ENCODE results near the gene DOLK. TPM values are rescaled to one million over a fixed set of nuclear protein-coding genes. Genes with fewer than 3 reads are reported as not detected.
A peak's percentile ranks its signal among the peaks of the same experiment; 100 is the strongest.

DOLK gene
- total and polyA plus RNA-seq, 10 donors, result 5.3 to 16.3 (median 10.9) TPM

DNA sequence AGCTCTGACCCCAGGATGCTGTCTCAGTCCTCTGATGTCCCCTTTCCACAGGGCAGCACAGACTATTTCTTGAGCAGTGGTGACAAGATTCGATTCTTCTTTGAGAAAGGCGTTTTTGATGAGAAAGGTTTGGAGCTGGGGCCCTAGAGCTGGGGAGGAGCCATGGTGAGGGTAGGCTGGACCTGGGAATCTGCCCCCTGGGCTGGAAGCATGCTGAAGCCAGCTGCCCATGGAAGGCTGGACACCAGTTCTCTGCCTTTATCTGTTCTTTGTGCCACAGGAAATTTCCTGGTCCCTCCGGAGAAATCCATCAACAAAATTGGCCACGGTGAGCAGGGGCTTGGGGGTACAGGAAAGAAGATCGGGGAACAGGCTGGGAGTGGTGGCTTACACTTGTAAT lies 13.7 kb downstream of the DOLK start:
- no peak overlapping the region for H3K4me3 ChIP-seq
- no peaks in the 10 kb centered on the region for H3K4me1 ChIP-seq
- H3K9me3 ChIP-seq, result no peaks in the 10 kb centered on the region
- WGBS, 5 donors, result 75 to 91% (median 89%) methylated on average over 5 of the region's 5 CpGs
- intact Hi-C loops (cut with DNase I; ENCODE audit: low total_unique reads), result no loop called here
- TF ChIP-seq POLR2AphosphoS5 (IDR thresholded peaks at IDR 0.05), result no peak
- no peak for TF ChIP-seq POLR2A (IDR thresholded peaks at IDR 0.05)
- TF ChIP-seq CTCF (IDR thresholded peaks at IDR 0.05 in 8 of 11, conservative IDR thresholded peaks at IDR 0.05 in 3 of 11), result no peak
- H3K27ac ChIP-seq, result no peak overlapping the region
- no peaks in the 10 kb centered on the region for H3K36me3 ChIP-seq
- H3K27me3 ChIP-seq (replicated peaks in 1 of 7), result no peaks in the 10 kb centered on the region
- DNase-seq, result peak; percentile 19

- Histone ChIP-seq H3K4me1 (peaks cover 5 to 12% (median 7%) of the 10 kb centered on the region in 6 donors), H3K27ac (no peak overlapping the region), H3K36me3 (no peaks in the 10 kb centered on the region), H3K27me3 (replicated peaks in 1 of 7) (no peaks in the 10 kb centered on the region), H3K9me3 (no peaks in the 10 kb centered on the region), H3K4me3 (no peak overlapping the region)
- TF ChIP-seq POLR2A (IDR thresholded peaks at IDR 0.05), result no peak
- no peak for TF ChIP-seq CTCF (IDR thresholded peaks at IDR 0.05 in 8 of 11, conservative IDR thresholded peaks at IDR 0.05 in 3 of 11)
- no peak for TF ChIP-seq POLR2AphosphoS5 (IDR thresholded peaks at IDR 0.05)
- WGBS, 5 donors, result 81 to 91% (median 89%) methylated on average over 4 of the region's 4 CpGs
- no peak for DNase-seq
- intact Hi-C loops (cut with DNase I; ENCODE audit: low total_unique reads), result loop anchor here (2.0 kb wide), 1 partner anchor 67 kb away; no protein-coding TSS in a partner anchor
Observed at GRCh38 chr9:128929560-128929959, 17.8 kb downstream of the DOLK start.

GRCh38 chr9:128928624-128929023 lies 18.8 kb downstream of the DOLK start:
- DNase-seq, result no peak
- WGBS, 5 donors, result 76 to 89% (median 87%) methylated on average over 2 of the region's 2 CpGs
- H3K4me3 ChIP-seq, result no peak overlapping the region
- intact Hi-C loops (cut with DNase I; ENCODE audit: low total_unique reads), result loop anchor here (2.0 kb wide), 1 partner anchor 66 kb away; no protein-coding TSS in a partner anchor
- no peaks in the 10 kb centered on the region for H3K27me3 ChIP-seq (replicated peaks in 1 of 7)
- no peak overlapping the region for H3K27ac ChIP-seq
- TF ChIP-seq POLR2AphosphoS5 (IDR thresholded peaks at IDR 0.05), result no peak
- TF ChIP-seq CTCF (IDR thresholded peaks at IDR 0.05 in 8 of 11, conservative IDR thresholded peaks at IDR 0.05 in 3 of 11), result no peak
- no peak for TF ChIP-seq POLR2A (IDR thresholded peaks at IDR 0.05)
- peaks cover 5 to 13% (median 7%) of the 10 kb centered on the region in 6 donors for H3K4me1 ChIP-seq
- H3K9me3 ChIP-seq, result no peaks in the 10 kb centered on the region
- H3K36me3 ChIP-seq, result no peaks in the 10 kb centered on the region

DNA sequence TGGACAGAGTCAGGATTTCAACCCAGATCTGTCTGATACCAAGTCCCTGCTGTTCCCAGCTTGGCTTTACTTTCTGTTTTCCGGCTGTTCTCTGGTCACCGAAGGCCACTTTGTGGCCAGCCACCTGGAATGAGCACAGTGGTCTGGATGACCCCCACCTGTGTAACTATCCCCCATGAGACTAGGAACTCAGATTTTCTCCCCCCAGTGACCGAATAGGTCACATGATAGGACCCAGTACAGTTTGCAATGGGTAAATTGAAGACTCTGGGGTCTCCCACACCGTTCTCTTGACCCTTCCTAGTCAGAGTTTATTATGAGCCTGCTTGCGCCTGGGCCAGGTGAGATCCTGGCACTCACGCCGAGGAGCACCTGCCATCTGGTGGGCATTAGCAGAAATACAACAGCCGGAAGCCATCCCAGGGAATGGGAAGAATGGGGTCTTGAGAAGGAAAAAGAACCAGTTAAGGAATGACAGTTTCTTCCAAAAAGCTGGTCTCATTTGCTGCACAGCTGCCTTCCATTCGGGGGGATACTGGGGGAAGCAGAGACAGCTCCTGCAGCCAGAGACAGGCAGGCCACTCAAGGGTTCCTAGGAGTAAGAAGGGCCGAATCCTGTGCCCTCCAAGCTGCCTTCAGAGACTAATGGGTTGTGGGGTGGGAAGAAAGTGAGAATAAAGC lies 19.5 kb downstream of the DOLK start:
- H3K27me3 ChIP-seq (replicated peaks in 1 of 7), result no peaks in the 10 kb centered on the region
- peaks cover 5 to 20% (median 9%) of the 10 kb centered on the region in 6 donors for H3K4me1 ChIP-seq
- H3K36me3 ChIP-seq, result no peaks in the 10 kb centered on the region
- intact Hi-C loops (cut with DNase I; ENCODE audit: low total_unique reads), result loop anchor here (2.0 kb wide), 1 partner anchor 65 kb away; no protein-coding TSS in a partner anchor
- WGBS, 5 donors, result 32 to 41% (median 35%) methylated on average over 10 of the region's 10 CpGs
- no peak overlapping the region for H3K27ac ChIP-seq
- no peaks in the 10 kb centered on the region for H3K9me3 ChIP-seq
- TF ChIP-seq POLR2AphosphoS5 (IDR thresholded peaks at IDR 0.05), result peak in 2 of 3 donors; percentile 25 to 40
- TF ChIP-seq POLR2A (IDR thresholded peaks at IDR 0.05), result no peak
- peak; percentile 56 to 95 (median 88) for TF ChIP-seq CTCF (IDR thresholded peaks at IDR 0.05 in 8 of 11, conservative IDR thresholded peaks at IDR 0.05 in 3 of 11)
- no peak for DNase-seq
- H3K4me3 ChIP-seq, result no peak overlapping the region

Measured in spleen (tissue), 11 donors.